SK-N-SH (cell line): ENCODE measurements around the gene ATP6V1G2. TPM values are rescaled to one million over a fixed set of nuclear protein-coding genes. Genes with fewer than 3 reads are reported as not detected.

Experiments used
- CTCF ChIA-PET: fragments of 300-600, 350-600 bp; formaldehyde crosslinking; extraction: SDS; loops from one replicate; lab custom pipeline; 2021; lab: Yijun Ruan, JAX
- POLR2A ChIA-PET: fragments of 350-600 bp; sonication (Branson Sonifier 250); formaldehyde crosslinking; extraction: SDS; loops from one replicate; lab custom pipeline; 2020; ENCODE audit warnings: antibody characterized with exemption, inconsistent platforms; lab: Yijun Ruan, JAX
- DNase-seq: peaks from one replicate; pipeline ENCODE4 v3.0.0; 2012
- H2AFZ ChIP-seq: fragments of 200-600 bp; sonication (generic); 2 replicates; pipeline ENCODE4 v1.8.1; 2016; ENCODE audit warnings: antibody characterized with exemption, mild to moderate bottlenecking, low read depth
- H3F3A ChIP-seq: fragments of 200-600 bp; sonication (generic); replicated peaks from 2 replicates; pipeline ENCODE3; 2016; ENCODE audit warnings: antibody characterized with exemption, mild to moderate bottlenecking; ENCODE audit not compliant: insufficient read depth
- H3K27ac ChIP-seq, 2 experiments: fragments of 200-500 bp in 1 of 2; fragments of 200-600 bp in 1 of 2; sonication (Bioruptor generic) in 1 of 2; sonication (generic), shearing (Covaris generic) in 1 of 2; 2 replicates each; pipeline versions ENCODE4 v1.5.1 to v1.6.1; 2014 to 2016; ENCODE audit warnings: low read depth in 2 of 2, inconsistent platforms in 1 of 2, low read length in 1 of 2, mild to moderate bottlenecking in 1 of 2, mixed read lengths in 1 of 2
- H3K27me3 ChIP-seq: fragments of 200-600 bp; sonication (generic), shearing (Covaris generic); 2 replicates; pipeline ENCODE4 v1.6.1; 2016; ENCODE audit warnings: mixed run types; ENCODE audit not compliant: insufficient read depth
- H3K36me3 ChIP-seq, 2 experiments: fragments of 200-500 bp in 1 of 2; fragments of 200-600 bp in 1 of 2; sonication (Bioruptor generic) in 1 of 2; sonication (generic) in 1 of 2; replicated peaks in 1 of 2; 2 replicates each; pipeline versions ENCODE3 to v1.5.1; 2014 to 2016; ENCODE audit warnings: low read length in 1 of 2, mild to moderate bottlenecking in 1 of 2; ENCODE audit not compliant: insufficient read depth in 2 of 2, control insufficient read depth in 1 of 2
- H3K4me1 ChIP-seq, 2 experiments: fragments of 200-500 bp in 1 of 2; fragments of 200-600 bp in 1 of 2; sonication (Bioruptor generic) in 1 of 2; sonication (generic), shearing (Covaris generic) in 1 of 2; 2 replicates each; pipeline versions ENCODE4 v1.5.1 to v1.6.1; 2014 to 2016; ENCODE audit warnings: low read depth in 1 of 2, low read length in 1 of 2, mixed run types in 1 of 2; ENCODE audit not compliant: insufficient read depth in 2 of 2, control insufficient read depth in 1 of 2
- H3K4me2 ChIP-seq: fragments of 200-600 bp; sonication (generic), shearing (Covaris generic); 2 replicates; pipeline ENCODE4 v1.6.1; 2017; ENCODE audit warnings: mixed run types
- H3K4me3 ChIP-seq, 2 experiments: fragments of 200-500 bp in 1 of 2; fragments of 200-600 bp in 1 of 2; sonication (Bioruptor generic) in 1 of 2; sonication (generic), shearing (Covaris generic) in 1 of 2; 2 replicates each; pipeline versions ENCODE4 v1.5.1 to v1.8.1; 2014 to 2016; ENCODE audit warnings: low read depth in 2 of 2, inconsistent platforms in 1 of 2, low read length in 1 of 2, mild to moderate bottlenecking in 1 of 2, mixed read lengths in 1 of 2, moderate library complexity in 1 of 2
- H3K79me2 ChIP-seq: fragments of 200-600 bp; sonication (generic); 2 replicates; pipeline ENCODE4 v1.8.1; 2017; ENCODE audit warnings: mild to moderate bottlenecking; ENCODE audit not compliant: insufficient read depth
- H3K9ac ChIP-seq: fragments of 200-600 bp; sonication (generic); 2 replicates; pipeline ENCODE4 v1.6.1; 2017; ENCODE audit warnings: mixed run types
- H3K9me2 ChIP-seq: fragments of 200-600 bp; sonication (generic); 2 replicates; pipeline ENCODE4 v1.6.1; 2017; ENCODE audit warnings: mixed run types
- H3K9me3 ChIP-seq: fragments of 200-600 bp; sonication (generic); 2 replicates; pipeline ENCODE4 v1.6.1; 2017; ENCODE audit warnings: mixed run types, mild to moderate bottlenecking, moderate library complexity
- H4K20me1 ChIP-seq: fragments of 200-600 bp; sonication (generic); 2 replicates; pipeline ENCODE4 v1.6.1; 2017; ENCODE audit warnings: mild to moderate bottlenecking, mixed run types; ENCODE audit not compliant: insufficient read depth
- CHD2 ChIP-seq: fragments of 150-350 bp; IDR thresholded peaks from 2 replicates; pipeline ENCODE4 v1.6.1; 2018; ENCODE audit warnings: low read length; ENCODE audit not compliant: partially characterized antibody
- ELF1 ChIP-seq: IDR thresholded peaks from 2 replicates; pipeline ENCODE4 v1.4.0; 2012
- EP300 ChIP-seq, 2 experiments: IDR thresholded peaks; 2 replicates each; pipeline versions ENCODE4 v1.4.0 to v1.6.1; 2012; ENCODE audit warnings: borderline replicate concordance in 1 of 2, low read depth in 1 of 2, low read length in 1 of 2
- EZH2phosphoT487 ChIP-seq: fragments of 200-600 bp; sonication (generic); IDR thresholded peaks from 2 replicates; pipeline ENCODE4 v1.6.1; 2017; ENCODE audit warnings: low read depth, mixed run types, mild to moderate bottlenecking, antibody characterized with exemption, moderate library complexity, borderline replicate concordance
- FOXJ3 ChIP-seq: sonication (generic); formaldehyde crosslinking; IDR thresholded peaks from 2 replicates; pipeline ENCODE4 v1.5.1; 2020; ENCODE audit warnings: mild to moderate bottlenecking, missing genetic modification reagents
- FOXM1 ChIP-seq: IDR thresholded peaks from 2 replicates; pipeline ENCODE4 v1.4.0; 2012; ENCODE audit warnings: low read depth, mild to moderate bottlenecking
- GABPA ChIP-seq: IDR thresholded peaks from 2 replicates; pipeline ENCODE4 v1.4.0; 2012; ENCODE audit warnings: low read depth, mild to moderate bottlenecking
- GATA2 ChIP-seq: sonication (generic); formaldehyde crosslinking; IDR thresholded peaks from 2 replicates; pipeline ENCODE4 v1.5.0; 2020; ENCODE audit warnings: mild to moderate bottlenecking, missing genetic modification reagents
- JUND ChIP-seq: IDR thresholded peaks from 2 replicates; pipeline ENCODE4 v1.4.0; 2012
- MEF2A ChIP-seq: IDR thresholded peaks from 2 replicates; pipeline ENCODE4 v1.4.0; 2012; ENCODE audit warnings: low read depth, borderline replicate concordance
- MXI1 ChIP-seq: IDR thresholded peaks from 2 replicates; pipeline ENCODE4 v1.6.1; 2012; ENCODE audit warnings: mild to moderate bottlenecking, low read depth, low read length, improper control_type of control experiment
- NFIC ChIP-seq: IDR thresholded peaks from 2 replicates; pipeline ENCODE4 v1.4.0; 2012; ENCODE audit warnings: borderline replicate concordance
- NRF1 ChIP-seq: IDR thresholded peaks from 2 replicates; pipeline ENCODE4 v1.6.1; 2012; ENCODE audit warnings: low read depth, mild to moderate bottlenecking, low read length
- POLR2AphosphoS5 ChIP-seq: IDR thresholded peaks from 2 replicates; pipeline ENCODE4 v1.6.1; 2012; ENCODE audit warnings: low read depth, low read length
- RFX5 ChIP-seq: IDR thresholded peaks from 2 replicates; pipeline ENCODE4 v1.6.1; 2012; ENCODE audit warnings: mild to moderate bottlenecking, improper control_type of control experiment, low read length
- SIN3A ChIP-seq: IDR thresholded peaks from 2 replicates; pipeline ENCODE4 v1.6.1; 2012; ENCODE audit warnings: low read depth, mild to moderate bottlenecking, low read length, moderate library complexity, borderline replicate concordance
- SMC3 ChIP-seq: IDR thresholded peaks from 2 replicates; pipeline ENCODE4 v1.6.1; 2012; ENCODE audit warnings: low read depth, low read length, improper control_type of control experiment
- TAF1 ChIP-seq: IDR thresholded peaks from 2 replicates; pipeline ENCODE4 v1.6.1; 2012; ENCODE audit warnings: low read depth, mild to moderate bottlenecking, low read length, moderate library complexity, borderline replicate concordance
- TCF12 ChIP-seq: IDR thresholded peaks from 2 replicates; pipeline ENCODE4 v1.4.0; 2012
- YY1 ChIP-seq: IDR thresholded peaks from 2 replicates; pipeline ENCODE4 v1.4.0; 2012; ENCODE audit warnings: low read depth, mild to moderate bottlenecking
- WGBS: methylation state at CpG from one replicate; pipeline ENCODE4 v1.1.6; 2017; ENCODE audit warnings: low lambda C conversion rate; 5-methylcytosine and 5-hydroxymethylcytosine counted together
- polyA plus RNA-seq, 3 experiments: library from polyadenylated mRNA; depleted of rRNA; stranded (reverse); fragments of >200 nt; gene quantifications; 2 replicates each; pipeline ENCODE4 v1.2.3, GENCODE V29; 2012
- TF ChIP-seq, protein P1 (sequence below): fragments of 200-600 bp; sonication (generic); IDR thresholded peaks from 2 replicates; pipeline ENCODE4 v1.6.1; 2017; ENCODE audit warnings: antibody characterized with exemption, mild to moderate bottlenecking, moderate library complexity
- TF ChIP-seq, protein P2 (sequence below): IDR thresholded peaks from 2 replicates; pipeline ENCODE4 v1.6.1; 2012; ENCODE audit warnings: mild to moderate bottlenecking, low read depth, low read length, moderate library complexity
- TF ChIP-seq, protein P3 (sequence below): IDR thresholded peaks from 2 replicates; pipeline ENCODE4 v1.4.0; 2012; ENCODE audit warnings: low read depth, borderline replicate concordance
- TF ChIP-seq, protein P4 (sequence below): IDR thresholded peaks from 2 replicates; pipeline ENCODE4 v1.4.0; 2012; ENCODE audit warnings: low read depth
- TF ChIP-seq, protein P5 (sequence below): fragments of 150-350 bp; IDR thresholded peaks from 2 replicates; pipeline ENCODE4 v1.6.1; 2016; ENCODE audit warnings: mild to moderate bottlenecking, low read depth, low read length

The ATP6V1G2 gene
- polyA plus RNA-seq, 1 of the 3 experiments (the other 2 are of a cell fraction): 13.6 TPM

DNA sequence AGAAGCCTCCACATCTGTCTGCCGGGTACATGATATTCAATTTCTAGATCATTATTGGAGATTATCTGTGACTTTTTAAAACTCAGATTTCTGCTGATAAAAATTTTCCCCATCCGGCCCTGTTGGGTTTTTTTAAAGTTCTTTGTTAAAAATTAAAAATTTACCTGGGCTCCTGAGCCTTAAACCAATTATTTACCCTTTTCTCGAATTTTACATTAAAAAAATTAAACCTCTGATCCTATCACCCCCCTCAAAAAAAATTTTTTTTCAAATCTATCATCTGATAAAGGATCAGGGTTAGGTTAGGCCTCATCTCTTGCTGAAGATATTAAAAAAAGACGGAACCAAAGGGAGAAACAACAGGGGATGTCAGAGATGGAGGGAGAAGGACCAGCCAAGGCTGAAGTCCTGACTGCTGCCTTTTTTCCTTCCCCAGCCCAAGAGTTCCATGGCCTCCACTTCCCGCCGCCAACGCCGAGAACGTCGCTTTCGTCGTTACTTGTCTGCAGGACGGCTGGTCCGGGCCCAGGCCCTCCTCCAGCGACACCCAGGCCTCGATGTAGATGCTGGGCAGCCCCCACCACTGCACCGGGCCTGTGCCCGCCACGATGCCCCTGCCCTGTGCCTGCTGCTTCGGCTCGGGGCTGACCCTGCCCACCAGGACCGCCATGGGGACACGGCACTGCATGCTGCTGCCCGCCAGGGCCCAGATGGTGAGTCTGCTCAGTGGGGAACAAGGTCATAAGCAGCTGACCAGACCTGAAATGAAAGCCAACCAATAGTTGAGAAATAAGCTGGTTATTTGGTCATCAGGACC, 1.5 kb upstream of the ATP6V1G2 start:
- Histone ChIP-seq H3K27ac (peak overlapping the region; percentile 74 to 78), H3K79me2 (peaks cover 52% of the 10 kb centered on the region), H3K36me3 (peaks cover 5 to 23% of the 10 kb centered on the region in 2 experiments), H3K27me3 (no peaks in the 10 kb centered on the region), H3K4me2 (peak overlapping the region; percentile 92), H3K9me2 (no peaks in the 10 kb centered on the region), H4K20me1 (no peaks in the 10 kb centered on the region), H3K9ac (peak overlapping the region; percentile 88), H3K4me1 (peaks cover 8 to 11% of the 10 kb centered on the region in 2 experiments; a peak in 3 of 4 replicates), H2AFZ (peak overlapping the region; percentile 83), H3K4me3 (peak overlapping the region; percentile 52 to 77), H3F3A (peaks cover 13% of the 10 kb centered on the region), H3K9me3 (no peaks in the 10 kb centered on the region)
- TF ChIP-seq SIN3A (no peak), MEF2A (no peak), GABPA (no peak; the same call in 1 of the 2 replicates), TAF1 (no peak), POLR2AphosphoS5 (no peak), SMC3 (no peak), MXI1 (peak; percentile 61), NRF1 (no peak), FOXJ3 (CRISPR knock-in tag) (no peak), FOXM1 (no peak), NFIC (no peak), EP300 (IDR thresholded peaks at IDR 0.05; ENCODE audit: borderline replicate concordance in 1 of 2, low read depth in 1 of 2, low read length in 1 of 2) (no peak), RFX5 (no peak), YY1 (no peak), CHD2 (no peak), GATA2 (no peak), JUND (no peak), ELF1 (no peak), EZH2phosphoT487 (no peak), TCF12 (no peak)
- TF ChIP-seq, protein P1, sequence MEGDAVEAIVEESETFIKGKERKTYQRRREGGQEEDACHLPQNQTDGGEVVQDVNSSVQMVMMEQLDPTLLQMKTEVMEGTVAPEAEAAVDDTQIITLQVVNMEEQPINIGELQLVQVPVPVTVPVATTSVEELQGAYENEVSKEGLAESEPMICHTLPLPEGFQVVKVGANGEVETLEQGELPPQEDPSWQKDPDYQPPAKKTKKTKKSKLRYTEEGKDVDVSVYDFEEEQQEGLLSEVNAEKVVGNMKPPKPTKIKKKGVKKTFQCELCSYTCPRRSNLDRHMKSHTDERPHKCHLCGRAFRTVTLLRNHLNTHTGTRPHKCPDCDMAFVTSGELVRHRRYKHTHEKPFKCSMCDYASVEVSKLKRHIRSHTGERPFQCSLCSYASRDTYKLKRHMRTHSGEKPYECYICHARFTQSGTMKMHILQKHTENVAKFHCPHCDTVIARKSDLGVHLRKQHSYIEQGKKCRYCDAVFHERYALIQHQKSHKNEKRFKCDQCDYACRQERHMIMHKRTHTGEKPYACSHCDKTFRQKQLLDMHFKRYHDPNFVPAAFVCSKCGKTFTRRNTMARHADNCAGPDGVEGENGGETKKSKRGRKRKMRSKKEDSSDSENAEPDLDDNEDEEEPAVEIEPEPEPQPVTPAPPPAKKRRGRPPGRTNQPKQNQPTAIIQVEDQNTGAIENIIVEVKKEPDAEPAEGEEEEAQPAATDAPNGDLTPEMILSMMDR: peak; percentile 19; the same call in 1 of the 2 replicates
- TF ChIP-seq, protein P2, sequence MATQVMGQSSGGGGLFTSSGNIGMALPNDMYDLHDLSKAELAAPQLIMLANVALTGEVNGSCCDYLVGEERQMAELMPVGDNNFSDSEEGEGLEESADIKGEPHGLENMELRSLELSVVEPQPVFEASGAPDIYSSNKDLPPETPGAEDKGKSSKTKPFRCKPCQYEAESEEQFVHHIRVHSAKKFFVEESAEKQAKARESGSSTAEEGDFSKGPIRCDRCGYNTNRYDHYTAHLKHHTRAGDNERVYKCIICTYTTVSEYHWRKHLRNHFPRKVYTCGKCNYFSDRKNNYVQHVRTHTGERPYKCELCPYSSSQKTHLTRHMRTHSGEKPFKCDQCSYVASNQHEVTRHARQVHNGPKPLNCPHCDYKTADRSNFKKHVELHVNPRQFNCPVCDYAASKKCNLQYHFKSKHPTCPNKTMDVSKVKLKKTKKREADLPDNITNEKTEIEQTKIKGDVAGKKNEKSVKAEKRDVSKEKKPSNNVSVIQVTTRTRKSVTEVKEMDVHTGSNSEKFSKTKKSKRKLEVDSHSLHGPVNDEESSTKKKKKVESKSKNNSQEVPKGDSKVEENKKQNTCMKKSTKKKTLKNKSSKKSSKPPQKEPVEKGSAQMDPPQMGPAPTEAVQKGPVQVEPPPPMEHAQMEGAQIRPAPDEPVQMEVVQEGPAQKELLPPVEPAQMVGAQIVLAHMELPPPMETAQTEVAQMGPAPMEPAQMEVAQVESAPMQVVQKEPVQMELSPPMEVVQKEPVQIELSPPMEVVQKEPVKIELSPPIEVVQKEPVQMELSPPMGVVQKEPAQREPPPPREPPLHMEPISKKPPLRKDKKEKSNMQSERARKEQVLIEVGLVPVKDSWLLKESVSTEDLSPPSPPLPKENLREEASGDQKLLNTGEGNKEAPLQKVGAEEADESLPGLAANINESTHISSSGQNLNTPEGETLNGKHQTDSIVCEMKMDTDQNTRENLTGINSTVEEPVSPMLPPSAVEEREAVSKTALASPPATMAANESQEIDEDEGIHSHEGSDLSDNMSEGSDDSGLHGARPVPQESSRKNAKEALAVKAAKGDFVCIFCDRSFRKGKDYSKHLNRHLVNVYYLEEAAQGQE: no peak
- TF ChIP-seq, protein P3, sequence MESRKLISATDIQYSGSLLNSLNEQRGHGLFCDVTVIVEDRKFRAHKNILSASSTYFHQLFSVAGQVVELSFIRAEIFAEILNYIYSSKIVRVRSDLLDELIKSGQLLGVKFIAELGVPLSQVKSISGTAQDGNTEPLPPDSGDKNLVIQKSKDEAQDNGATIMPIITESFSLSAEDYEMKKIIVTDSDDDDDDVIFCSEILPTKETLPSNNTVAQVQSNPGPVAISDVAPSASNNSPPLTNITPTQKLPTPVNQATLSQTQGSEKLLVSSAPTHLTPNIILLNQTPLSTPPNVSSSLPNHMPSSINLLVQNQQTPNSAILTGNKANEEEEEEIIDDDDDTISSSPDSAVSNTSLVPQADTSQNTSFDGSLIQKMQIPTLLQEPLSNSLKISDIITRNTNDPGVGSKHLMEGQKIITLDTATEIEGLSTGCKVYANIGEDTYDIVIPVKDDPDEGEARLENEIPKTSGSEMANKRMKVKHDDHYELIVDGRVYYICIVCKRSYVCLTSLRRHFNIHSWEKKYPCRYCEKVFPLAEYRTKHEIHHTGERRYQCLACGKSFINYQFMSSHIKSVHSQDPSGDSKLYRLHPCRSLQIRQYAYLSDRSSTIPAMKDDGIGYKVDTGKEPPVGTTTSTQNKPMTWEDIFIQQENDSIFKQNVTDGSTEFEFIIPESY: no peak
- TF ChIP-seq, protein P4, sequence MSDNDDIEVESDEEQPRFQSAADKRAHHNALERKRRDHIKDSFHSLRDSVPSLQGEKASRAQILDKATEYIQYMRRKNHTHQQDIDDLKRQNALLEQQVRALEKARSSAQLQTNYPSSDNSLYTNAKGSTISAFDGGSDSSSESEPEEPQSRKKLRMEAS: peak; percentile 63
- TF ChIP-seq, protein P5, sequence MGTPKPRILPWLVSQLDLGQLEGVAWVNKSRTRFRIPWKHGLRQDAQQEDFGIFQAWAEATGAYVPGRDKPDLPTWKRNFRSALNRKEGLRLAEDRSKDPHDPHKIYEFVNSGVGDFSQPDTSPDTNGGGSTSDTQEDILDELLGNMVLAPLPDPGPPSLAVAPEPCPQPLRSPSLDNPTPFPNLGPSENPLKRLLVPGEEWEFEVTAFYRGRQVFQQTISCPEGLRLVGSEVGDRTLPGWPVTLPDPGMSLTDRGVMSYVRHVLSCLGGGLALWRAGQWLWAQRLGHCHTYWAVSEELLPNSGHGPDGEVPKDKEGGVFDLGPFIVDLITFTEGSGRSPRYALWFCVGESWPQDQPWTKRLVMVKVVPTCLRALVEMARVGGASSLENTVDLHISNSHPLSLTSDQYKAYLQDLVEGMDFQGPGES: no peak
- CTCF ChIA-PET: interaction anchor here (0.6 to 11.9 kb wide), 13 partner anchors 9 to 1432 kb away, joined by 3 to 301 read pairs (median 3); partner anchors contain the start of genes LST1, LTB, NCR3 and TNF
- DNase-seq: peak; percentile 67
- WGBS: 30% methylated on average over 15 of the region's 24 CpGs
- POLR2A ChIA-PET: interaction anchor here (0.6 to 2.4 kb wide), 8 partner anchors 42 to 1424 kb away, joined by 3 to 18 read pairs (median 4); partner anchors contain the start of gene DDAH2
